Stimulated activated CD8-positive, alpha-beta memory T cell treated with anti-CD3 and anti-CD28 coated beads, Interleukin-7, amount 100 ng/mL, for 4 hours (primary cell): ENCODE measurements around the gene YIPF4.
"Not testable (repeated sequence)": the region's sequence is repeated elsewhere in the genome, so short reads cannot be mapped to it uniquely, and the experiment has no call there.

Experiments used
- DNase-seq, 2 donors: peaks; one replicate each; pipeline ENCODE4 v3.0.0-alpha.2; 2020; ENCODE audit warnings: low read depth in 2 of 2

YIPF4 gene

DNA sequence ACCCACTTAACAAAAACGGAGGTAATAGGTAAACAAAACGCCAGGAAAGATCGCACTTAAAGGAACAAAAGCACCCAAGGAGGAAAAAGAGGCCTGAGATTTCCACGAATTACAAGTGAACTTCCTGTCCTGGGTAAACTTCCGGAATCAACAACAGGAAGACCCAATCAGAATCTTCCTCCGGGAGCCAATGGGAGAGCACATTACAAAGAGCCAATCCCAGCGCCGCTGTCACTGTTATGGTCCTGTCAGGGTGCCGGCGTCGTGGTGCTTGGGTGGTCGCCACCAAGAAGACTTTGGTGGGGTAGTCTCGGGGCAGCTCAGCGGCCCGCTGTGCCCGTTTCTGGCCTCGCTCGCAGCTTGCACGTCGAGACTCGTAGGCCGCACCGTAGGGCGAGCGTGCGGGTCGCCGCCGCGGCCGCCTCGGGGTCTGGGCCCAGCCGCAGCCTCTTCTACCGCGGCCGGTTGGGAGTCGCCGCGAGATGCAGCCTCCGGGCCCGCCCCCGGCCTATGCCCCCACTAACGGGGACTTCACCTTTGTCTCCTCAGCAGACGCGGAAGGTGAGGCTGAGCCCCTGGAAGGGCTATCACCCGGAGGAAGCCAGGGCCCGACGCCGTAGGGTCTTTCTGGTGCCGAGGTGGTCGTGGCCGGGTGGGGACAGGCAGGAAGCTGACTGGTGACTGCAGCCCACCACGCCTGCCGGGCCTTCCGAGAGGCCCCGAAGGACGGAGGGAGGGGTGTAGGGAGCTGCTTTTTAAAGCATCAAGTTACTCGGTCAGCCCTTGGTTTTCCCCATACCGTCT is at the start of gene YIPF4:
TSS of gene YIPF4 (plus strand) at position 231 of the 804 bp plus-strand sequence. CDS start at position 483, 252 bp downstream.
- DNase-seq, result peak; percentile 78 to 81

DNA sequence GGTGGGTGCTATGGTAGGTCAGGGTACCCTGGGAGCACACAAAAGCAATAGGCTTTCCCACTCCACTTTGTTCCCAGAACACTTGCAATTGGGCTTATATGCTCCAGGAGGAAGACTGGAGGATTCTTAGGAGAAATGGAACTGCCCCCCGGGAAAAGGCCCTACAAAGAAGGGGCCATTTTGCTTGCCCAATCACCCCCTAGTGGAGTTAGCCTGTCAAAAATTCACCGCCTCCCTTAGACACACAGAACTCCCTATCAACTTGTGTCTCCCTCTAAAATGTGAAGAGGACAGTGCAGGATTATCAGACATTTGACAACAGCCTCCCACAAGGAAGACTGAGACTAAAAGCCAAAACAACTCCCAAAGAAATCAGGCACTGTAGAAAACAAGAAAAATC is 49.5 kb upstream of the YIPF4 start:
- no peak for DNase-seq

DNA sequence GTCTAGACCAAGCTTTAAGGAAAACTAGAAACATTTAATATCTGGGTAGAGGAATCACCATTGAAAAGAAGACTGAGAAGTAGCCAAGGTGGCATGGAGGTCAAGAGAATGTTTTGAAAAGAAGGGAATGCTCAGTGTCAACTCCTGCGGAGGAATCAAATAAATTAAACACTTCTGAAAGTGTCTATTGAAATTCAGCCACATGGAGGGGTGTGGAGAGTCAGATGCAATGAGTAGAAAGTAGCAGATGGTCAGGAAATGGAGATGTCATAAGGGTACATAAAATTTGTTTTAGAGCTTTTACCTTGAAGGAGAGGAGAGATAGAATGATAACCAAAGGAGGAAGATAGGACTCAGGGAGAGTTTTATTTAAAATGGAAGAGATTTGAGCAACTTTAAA is 48.1 kb upstream of the YIPF4 start:
- DNase-seq, result no peak

DNA sequence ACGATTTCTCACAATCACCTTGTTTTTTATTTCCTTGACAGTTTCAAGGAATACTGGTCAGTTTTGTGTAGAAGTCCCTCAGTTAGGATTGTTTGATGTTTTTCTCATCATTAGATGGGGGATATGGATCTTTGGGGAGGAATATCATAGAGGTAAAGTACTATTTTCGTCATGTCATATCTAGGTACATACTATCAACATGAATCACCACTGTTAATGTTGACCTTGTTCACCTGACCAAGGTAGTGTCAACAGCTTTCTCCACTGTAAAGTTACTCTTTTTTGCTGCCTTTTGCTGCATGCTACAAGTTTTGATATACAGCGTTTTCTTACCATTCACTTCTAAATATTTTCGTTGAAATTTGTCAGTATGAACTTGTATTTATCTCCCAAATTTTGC is 45.7 kb upstream of the YIPF4 start:
- DNase-seq, result no peak

DNA sequence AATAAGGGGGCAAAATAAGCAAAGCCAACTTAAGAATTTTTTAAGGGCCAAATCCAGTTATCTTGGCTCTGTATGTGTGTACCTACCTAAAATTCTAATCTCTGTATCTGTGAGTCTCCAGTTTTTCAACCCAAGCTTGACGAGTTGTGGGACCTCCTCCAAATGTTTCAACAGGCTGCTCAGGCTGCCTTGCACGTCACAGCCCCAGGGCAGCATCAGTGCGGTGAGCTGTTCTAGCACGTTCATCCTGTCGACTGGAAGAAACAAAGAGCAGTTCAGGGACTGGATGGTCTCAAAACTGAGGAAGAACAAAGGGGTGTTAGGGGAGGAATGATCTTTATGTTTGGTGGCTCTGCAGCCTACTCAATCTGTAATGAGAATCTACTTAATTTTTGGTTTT is 42.4 kb upstream of the YIPF4 start:
- no peak for DNase-seq

DNA sequence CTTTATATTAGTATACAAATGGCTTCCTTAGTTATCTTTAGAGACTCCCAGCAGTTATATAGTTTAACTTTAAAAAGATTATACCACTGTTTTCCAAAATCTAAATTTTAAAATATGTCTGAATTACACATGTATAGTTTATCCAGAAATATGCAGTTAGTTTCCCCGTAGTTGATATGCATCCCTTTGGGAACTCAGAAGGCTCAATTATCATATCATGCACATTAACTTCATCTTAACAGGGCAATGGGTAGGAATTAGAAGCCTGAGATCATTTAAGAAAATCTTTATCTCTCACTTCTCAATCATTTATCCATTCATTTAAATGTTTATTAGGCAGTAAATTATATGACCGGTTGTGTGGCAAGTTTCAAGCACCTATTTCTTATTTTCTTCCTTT is 40.2 kb upstream of the YIPF4 start:
- no peak for DNase-seq

DNA sequence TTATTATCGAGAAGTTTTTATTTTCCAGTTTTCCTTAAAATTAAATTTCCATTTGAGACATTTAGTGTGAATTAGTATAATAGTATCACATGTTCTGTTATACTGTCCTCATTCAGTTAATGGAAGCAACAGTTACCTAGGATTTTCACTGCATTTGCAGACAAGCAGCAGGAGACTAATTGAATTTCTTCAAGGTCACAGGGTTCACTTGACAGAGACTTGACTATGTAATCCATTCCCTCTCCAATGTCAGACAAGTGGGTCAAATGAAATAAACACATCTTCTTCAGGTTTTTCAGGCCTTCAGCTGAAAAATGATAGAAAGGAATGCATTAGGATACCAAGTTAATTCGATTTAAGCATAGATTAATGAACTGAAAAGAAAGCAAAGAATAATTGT is 39.7 kb upstream of the YIPF4 start:
- DNase-seq, result no peak

DNA sequence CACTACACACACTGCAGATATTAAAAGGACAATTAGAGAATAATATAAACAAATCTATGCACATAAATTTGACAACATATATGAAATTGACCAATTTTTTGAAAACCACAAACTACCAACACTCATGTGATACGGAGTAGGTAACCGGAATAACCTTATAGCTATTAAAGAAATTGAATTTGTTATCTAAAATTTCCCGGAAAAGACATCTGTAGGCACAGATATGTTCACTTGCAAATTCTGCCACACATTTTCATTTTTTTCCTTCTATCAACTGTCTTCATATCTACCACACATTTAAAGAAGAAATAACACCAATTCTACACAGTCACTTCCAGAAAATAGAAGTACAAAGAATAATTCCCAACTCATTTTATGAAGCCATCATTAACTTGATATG is 35.4 kb upstream of the YIPF4 start:
- DNase-seq, result no peak

DNA sequence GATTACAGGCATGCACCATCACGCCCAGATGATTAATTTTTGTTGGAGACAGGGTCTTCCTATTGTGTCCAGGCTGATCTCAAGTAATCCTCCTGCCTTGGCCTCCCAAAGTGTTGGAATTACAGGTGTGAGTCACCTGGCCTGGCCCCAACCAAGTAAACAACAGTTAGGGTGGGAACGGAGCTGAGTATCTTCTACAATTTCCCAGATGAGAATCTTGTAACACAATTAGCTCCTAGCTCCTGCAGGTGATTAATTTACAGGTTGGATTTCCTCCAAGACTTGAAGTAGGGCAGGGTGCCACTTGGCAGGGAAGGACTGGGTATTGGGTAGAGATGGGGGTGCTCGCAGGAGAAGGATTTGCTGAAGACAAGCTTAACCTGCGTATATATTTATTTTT is 30.8 kb upstream of the YIPF4 start:
- DNase-seq, result no peak

DNA sequence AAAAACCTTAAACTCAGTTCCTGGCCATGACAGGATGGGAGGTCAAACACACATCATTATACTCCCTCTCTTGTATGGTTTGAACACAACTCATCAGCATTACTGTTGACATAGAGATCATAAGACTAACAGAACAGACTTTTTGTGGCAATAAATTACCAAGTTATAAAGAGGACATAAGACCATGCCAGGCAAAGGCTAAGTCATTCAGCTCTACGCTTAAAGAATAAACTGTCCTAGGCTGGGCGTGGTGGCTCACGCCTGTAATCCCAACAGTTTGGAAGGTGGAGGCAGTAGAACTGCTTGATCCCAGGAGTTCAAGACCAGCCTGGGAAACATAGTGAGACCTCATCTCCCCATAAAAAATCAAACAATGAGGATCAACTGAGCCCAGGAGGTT is 29.4 kb upstream of the YIPF4 start:
- DNase-seq, result no peak

DNA sequence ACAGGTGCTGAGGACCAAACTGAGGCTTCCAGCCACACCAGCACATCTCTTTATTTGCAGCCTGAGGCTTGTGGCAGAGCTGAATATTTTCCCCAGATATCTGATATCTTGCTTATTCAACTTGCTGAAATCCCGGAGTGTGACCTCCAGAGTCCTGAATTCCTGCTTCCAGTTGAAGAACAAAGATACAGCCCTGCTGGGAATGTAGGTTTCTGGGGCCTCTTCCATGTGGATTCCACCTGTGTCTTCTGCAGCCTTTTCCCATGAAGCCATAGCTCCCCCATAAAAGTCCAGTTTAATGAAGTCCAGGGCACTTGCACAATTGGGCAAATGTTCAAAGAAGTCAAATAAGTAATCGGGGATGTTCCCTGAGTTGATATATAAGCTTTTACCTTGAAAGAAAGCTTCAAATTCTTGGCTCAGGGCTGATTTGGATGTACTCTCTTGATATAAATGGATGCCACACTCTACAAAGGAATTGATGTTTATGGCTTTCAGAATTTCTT is 27.9 kb upstream of the YIPF4 start:
- DNase-seq, result no peak

DNA sequence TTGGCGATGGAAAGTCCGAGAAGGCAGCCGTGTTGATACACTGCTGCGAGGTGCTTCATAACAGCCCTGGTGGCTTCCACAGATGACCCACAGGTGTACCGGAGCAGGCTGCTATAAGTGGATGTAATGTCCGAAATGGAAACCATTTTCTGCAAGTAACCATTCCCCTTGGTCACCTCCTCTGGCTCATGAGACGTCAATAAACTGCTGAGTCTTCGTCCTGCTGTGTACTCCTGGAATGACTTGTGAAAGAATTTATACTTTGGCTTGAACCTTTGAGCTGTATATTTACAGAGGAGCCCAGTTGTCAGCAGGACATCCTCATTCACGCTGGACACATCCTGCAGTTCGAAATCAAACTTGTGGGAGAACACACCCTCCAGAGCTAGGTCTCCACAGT is 27.4 kb upstream of the YIPF4 start:
- DNase-seq, result no peak

DNA sequence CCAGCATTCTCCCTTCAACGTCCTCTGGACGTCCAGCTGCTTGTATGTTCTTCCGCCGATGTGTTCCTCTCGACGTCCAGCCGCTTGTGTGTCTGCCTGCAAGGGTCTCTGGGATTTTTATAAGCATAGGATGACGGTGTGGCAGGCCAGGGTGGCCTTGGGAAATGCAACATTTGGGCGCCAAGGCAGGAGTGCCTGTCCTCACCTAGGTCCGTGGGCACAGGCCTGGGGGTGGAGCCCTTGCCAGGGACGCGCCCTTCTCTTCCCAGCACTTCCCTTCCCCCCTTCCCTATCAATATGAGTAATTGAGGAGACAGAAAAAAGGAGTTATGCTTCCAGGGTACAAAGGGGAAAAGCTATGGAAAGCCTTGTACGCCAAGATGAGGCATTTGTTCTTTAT is 19.5 kb upstream of the YIPF4 start:
- DNase-seq, result no peak

DNA sequence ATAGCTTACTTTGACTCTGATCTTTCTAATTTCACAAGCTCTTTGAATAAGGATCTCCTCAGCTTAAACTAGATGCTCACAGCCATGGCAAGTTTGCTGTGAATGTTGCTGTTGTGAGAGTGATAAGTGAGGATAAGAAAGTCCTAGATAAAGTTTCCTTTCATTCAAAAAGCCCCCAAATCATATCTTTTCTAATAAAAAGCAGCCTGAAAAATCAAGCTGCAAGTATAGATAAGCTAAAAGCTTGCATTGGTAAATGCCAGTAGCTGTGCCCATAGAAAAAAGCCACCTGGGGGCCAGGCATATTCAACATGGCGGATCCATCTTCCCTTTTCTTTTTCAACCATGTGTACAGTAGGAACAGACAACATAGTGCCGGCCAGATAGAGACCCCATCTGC is 17.3 kb upstream of the YIPF4 start:
- DNase-seq, result no peak

DNA sequence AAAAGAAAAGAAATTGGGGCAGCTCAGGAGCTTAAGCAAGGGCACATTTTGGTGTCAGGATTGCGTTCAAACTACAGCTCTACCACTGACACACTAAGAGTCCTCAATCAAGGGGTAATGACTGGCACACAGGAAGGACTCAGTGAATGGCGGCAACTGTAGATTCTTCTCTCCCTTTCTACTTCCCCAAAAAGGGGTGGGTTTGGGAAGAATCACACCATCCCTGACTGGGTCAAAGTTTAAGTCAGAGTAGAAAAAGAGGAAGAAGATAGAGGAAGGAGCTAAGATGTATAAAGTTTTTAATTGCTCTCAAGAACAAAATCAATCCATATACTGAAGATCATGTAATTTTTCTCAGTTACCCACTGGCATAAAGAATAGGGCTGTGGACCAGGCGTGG is 15.6 kb upstream of the YIPF4 start:
- DNase-seq, result no peak

DNA sequence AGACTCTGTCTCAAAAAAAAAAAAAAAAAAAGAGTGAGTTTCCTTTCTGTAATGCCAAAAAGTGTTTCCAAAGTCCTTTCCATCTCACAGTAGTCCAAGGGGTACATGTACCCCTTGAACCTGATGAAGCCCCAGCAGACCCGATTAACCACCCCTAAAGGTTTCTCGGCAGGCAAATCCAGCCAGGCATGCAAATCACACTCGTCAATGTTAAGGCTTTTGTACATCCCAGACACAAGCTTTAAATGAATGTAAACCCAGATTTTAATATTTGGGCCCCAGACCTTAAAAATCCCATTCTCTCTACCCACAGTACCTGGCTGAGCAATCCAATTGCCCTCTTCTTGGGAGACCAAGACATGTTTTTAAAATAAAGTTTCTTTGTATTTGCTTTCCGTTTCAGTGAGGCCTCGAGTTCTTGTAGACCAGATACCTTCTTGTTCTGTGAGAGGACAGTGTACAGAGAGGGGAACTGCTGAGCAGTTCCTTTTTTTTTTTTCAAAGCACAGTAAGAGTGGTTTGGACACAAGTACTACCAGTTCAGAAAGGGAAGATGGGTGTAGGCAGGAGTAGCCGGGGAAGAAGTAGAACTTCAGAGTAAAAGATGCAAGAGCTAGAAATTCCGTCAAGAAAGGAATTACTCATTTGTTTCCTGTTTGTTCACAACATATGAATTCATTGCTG is 13.1 kb upstream of the YIPF4 start, which contains the start of gene NLRC4:
TSS of gene NLRC4 (minus strand) at position 465 of the 684 bp plus-strand sequence. CDS start 8,111 bp downstream, outside the sequence.
- DNase-seq, result no peak

DNA sequence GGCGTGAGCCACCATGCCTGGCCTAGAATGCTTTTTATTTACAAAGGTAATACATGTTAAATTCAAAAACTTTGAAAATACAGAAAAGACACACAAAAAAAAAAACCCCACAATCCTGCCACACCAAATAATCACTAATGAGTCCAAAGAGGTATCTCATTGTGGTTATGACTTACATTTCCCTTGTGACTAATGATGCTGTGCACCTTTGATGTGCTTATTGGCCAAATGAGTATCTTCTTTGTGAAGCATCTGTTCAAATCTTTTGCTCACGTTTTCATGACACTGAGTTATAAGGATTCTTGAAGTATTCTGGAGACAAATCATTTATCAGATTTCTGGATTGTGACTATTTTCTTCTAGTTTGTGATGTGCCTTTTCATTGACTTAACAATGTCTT is 6.6 kb upstream of the YIPF4 start:
- DNase-seq, result no peak

DNA sequence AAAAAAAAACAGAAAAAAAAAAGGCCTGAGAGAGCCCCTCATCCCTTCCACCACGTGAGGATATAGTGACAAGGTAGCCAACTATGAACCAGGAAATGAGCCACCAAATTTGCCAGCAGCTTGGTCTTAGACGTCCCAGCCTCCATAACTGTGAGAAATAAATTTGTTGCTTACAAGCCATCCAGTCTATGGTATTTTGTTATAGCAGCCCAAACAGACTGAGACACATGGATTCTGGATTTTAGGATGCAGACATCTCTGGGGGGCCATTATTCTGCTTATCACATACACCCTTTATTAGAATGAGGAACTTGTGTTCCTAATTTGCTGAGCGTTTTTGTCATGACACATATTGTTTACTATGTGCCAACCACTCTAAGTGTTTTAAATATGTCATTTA is 5.4 kb upstream of the YIPF4 start:
- DNase-seq, result no peak

DNA sequence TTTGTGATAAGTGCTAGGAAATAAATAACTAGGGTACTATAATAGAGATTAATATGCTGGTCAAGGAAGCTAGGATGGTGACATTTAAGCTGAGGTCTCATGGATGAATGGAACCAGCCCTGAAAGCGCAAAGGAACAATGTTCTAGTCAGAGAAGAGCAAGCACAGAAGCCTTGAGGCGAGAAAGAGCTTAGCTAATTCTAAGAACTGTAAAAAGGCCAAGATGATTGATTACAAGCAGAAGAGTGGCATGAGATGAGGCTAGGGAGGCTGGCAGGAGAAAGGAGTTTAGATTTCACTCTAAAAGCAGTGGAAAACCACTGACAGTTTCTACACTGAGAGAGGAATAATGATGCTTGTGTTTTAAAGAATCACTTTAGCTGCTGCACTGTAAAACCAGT is 3.4 kb upstream of the YIPF4 start:
- DNase-seq, result no peak

DNA sequence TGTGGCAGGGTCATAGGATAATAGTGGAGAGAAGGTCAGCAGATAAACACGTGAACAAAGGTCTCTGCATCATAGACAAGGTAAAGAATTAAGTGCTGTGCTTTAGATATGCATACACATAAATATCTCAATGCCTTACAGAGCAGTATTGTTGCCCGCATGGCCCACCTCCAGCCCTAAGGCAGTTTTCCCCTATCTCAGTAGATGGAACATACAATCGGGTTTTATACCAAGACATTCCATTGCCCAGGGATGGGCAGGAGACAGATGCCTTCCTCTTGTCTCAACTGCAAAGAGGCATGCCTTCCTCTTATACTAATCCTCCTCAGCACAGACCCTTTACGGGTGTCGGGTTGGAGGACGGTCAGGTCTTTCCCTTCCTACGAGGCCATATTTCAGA is 1.9 kb upstream of the YIPF4 start:
- not testable (repeated sequence) for DNase-seq

DNA sequence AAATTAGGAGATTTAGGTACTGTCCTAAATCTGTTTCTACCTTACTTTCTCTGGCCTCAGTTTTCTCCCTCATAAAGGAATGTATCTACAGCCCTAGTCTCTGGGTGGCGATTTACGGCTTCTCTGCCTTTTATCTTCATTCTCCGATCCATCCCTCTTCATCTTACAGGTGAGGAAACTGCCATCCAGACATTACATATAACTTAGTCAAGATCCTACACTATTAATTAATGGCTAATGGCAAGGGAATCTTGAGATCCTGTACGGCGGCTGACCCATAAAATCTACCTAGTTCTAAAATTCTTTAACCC is 386 bp upstream of the YIPF4 start:
- no peak for DNase-seq

DNA sequence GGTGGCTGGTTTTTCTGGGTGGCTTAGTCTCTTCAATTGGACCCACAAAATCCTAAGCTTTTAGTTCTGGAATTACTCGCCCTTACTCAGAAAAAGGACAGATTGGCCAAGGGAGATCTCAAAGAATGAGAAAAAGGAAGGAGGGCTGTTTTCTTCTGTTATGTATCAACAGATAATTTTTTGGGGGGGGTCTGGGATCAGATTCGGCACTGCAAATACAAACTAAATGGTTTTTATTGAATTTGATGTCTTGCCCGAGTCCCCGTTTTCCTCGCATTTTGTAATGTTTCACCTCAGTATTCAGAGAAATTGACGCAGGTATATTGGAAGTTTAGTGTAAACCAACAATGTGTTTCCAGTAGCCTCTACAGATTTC is 762 bp downstream of the YIPF4 start:
- DNase-seq, result no peak

DNA sequence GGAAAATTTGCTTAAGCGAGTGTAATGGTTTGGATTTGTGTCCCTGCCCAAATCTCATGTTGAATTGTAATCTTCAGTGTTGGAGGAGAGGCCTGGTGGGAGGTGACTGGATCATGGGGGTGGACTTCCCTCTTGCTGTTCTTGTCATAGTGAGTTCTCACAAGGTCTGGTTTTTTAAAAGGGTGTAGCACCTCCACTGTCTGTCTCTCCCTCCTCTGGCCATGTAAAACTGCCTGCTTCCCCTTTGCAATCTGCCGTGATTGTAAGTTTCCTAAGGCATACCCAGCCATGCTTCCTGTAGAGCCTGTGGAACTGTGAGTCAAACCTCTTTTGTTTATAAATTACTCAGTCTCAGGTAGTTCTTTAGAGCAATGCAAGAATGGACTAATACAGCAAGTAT is 6.6 kb downstream of the YIPF4 start:
- DNase-seq, result no peak
